Skeletal muscle satellite cell (primary cell): Measurements from ENCODE around the gene HRH3. TPM values are rescaled to one million over a fixed set of nuclear protein-coding genes. Genes with fewer than 3 reads are reported as not detected.

Experiments used
- H3K27me3 ChIP-seq: 2 replicates; pipeline ENCODE4 v1.7.0; 2013; ENCODE audit warnings: low read length; ENCODE audit not compliant: control insufficient read depth, insufficient read depth
- H3K36me3 ChIP-seq: 2 replicates; pipeline ENCODE4 v1.7.0; 2013; ENCODE audit warnings: mild to moderate bottlenecking, control low read depth, low read length; ENCODE audit not compliant: insufficient read depth
- H3K4me1 ChIP-seq: 2 replicates; pipeline ENCODE4 v1.7.0; 2013; ENCODE audit warnings: low read length; ENCODE audit not compliant: control insufficient read depth, insufficient read depth
- H3K4me2 ChIP-seq: 2 replicates; pipeline ENCODE4 v1.7.0; 2013; ENCODE audit warnings: mild to moderate bottlenecking, low read length
- H3K4me3 ChIP-seq: 2 replicates; pipeline ENCODE4 v1.7.0; 2013; ENCODE audit warnings: low read length
- H3K9ac ChIP-seq: 2 replicates; pipeline ENCODE4 v1.7.0; 2013; ENCODE audit warnings: mild to moderate bottlenecking, low read depth, low read length, moderate library complexity
- H3K9me3 ChIP-seq: replicated peaks from 2 replicates; pipeline ENCODE4 v1.7.0; 2013; ENCODE audit warnings: mild to moderate bottlenecking, control low read depth, low read length
- total RNA-seq: library from RNA; depleted of rRNA; stranded (reverse); fragments of >200 nt; gene quantifications from 2 replicates; pipeline ENCODE4 v1.2.3, GENCODE V29; 2012; rRNA removed

The HRH3 gene
- not detected in 2 replicates for total RNA-seq

DNA sequence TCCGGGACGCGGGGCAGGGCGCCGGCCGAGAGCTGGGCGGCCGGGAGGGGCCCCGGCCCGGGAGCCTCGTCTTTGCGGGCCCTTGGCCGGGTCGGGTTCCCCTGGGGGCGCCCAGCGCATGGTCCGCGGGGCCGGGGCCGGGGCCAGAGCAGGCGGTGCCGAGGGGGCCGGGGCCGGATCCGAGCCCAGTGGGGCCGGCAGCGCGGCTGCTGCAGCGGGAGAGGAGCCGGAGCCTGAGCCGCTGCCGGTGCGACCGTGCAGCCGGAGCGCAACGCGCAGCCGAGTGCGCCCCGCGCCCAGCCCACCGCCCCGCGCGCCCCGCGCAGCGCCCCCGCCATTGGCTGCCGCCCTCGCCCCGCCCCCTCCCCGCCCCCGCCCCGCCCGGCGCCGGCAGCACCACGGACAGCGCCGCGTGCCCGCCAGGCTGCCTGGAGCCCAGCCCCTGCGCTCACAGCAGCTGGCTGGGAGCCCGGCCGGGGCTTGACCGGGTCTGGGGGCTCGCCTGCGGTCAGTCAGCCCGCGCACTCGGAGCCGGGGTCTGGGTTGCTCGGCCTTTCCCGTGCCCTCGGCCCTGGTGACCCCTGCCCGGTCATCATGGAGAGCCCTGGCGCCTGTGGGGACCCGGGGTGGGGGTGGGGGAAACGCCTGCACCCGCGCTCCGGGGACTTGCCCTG, at the start of gene HRH3:
TSS of gene HRH3 (minus strand) at position 287 of the 674 bp plus-strand sequence. CDS start 308 bp downstream, outside the sequence.
- no peaks in the 10 kb centered on the region for H3K4me1 ChIP-seq
- H3K27me3 ChIP-seq: peaks cover 86% of the 10 kb centered on the region
- H3K4me2 ChIP-seq: peak within 1 kb of the TSS; percentile 64
- H3K4me3 ChIP-seq: peak within 1 kb of the TSS; percentile 34
- no peak within 1 kb of the TSS for H3K9ac ChIP-seq
- no peaks in the 10 kb centered on the region for H3K9me3 ChIP-seq
- no peaks in the 10 kb centered on the region for H3K36me3 ChIP-seq

DNA sequence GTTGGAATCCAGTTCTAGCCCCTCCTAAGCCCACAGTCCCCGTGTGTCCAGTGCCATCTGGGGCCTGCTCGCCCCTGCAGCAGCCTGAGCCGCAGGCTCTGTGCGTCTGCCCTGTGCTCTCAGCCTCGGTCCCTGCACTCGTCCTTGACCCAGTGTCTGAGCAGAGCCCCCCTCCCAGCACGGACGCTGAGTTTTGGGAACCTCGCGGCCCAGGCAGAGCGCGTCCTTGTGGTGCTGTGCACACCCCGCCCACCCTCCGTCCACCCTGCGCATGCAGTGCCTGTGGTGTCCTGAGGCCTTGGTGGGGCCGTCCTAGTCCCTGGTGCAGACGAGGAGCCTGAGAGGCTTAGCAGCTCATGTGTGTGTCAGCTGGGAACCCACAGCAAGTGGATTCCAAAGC, 49.8 kb upstream of the HRH3 start:
- no peak overlapping the region for H3K4me3 ChIP-seq
- H3K27me3 ChIP-seq: no peaks in the 10 kb centered on the region
- H3K36me3 ChIP-seq: peaks cover 38% of the 10 kb centered on the region
- no peaks in the 10 kb centered on the region for H3K9me3 ChIP-seq
- H3K4me2 ChIP-seq: no peak overlapping the region
- no peak overlapping the region for H3K9ac ChIP-seq
- H3K4me1 ChIP-seq: no peaks in the 10 kb centered on the region

DNA sequence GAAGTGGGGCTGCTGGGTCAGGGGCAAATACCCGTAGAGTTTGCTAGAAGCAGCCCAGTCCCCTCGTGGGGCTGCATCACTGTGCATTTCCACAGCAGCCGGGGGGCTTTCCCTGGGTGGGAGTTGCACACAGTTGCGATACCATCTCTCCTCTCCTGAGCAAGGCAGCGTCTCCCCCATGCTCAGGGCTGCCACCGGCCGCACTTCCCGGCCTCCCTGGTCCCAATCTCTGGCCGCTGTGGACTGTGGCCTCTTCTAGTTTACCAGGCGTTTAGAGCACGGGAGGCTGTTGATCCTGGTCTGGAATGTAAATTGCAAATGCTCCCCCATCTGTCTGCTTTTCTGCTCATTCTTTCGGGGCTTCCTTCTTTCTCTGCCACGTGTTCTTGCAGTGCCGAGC, 49.3 kb upstream of the HRH3 start:
- no peaks in the 10 kb centered on the region for H3K4me1 ChIP-seq
- H3K4me3 ChIP-seq: no peak overlapping the region
- H3K9ac ChIP-seq: no peak overlapping the region
- no peaks in the 10 kb centered on the region for H3K27me3 ChIP-seq
- H3K9me3 ChIP-seq: no peaks in the 10 kb centered on the region
- H3K36me3 ChIP-seq: peaks cover 43% of the 10 kb centered on the region
- H3K4me2 ChIP-seq: no peak overlapping the region

DNA sequence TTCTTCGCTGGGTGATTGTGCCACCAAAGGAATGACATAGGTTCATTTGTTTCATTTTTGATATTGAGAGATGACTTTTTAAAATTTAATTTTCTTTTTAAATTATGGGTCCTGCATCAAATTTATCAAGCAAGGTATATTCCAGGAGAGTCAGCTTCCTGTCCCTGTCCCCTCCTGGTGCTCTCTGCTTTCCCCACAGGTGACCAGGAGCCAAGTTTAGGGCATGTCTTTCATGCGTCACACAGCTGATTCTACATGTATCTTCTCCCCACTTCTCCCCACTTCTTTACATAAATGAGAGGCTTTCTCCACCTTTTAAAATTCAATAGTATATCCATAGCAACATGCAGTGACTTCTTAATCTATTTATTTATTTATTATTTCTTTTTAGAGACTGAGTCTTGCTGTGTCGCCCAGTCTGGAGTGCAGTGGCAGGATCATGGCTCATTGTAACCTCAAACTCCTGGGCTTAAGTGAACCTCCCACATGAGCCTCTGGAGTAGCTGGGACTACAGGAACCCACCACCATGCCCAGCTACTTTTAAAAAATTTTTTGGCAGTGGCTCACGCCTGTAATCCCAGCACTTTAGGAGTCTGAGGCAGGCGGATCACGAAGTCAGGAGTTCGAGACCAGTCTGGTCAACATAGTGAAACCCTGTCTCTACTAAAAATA, 48.3 kb upstream of the HRH3 start:
- H3K9me3 ChIP-seq: no peaks in the 10 kb centered on the region
- no peaks in the 10 kb centered on the region for H3K27me3 ChIP-seq
- H3K4me2 ChIP-seq: no peak overlapping the region
- H3K36me3 ChIP-seq: peaks cover 40% of the 10 kb centered on the region
- no peaks in the 10 kb centered on the region for H3K4me1 ChIP-seq
- H3K4me3 ChIP-seq: no peak overlapping the region
- no peak overlapping the region for H3K9ac ChIP-seq

DNA sequence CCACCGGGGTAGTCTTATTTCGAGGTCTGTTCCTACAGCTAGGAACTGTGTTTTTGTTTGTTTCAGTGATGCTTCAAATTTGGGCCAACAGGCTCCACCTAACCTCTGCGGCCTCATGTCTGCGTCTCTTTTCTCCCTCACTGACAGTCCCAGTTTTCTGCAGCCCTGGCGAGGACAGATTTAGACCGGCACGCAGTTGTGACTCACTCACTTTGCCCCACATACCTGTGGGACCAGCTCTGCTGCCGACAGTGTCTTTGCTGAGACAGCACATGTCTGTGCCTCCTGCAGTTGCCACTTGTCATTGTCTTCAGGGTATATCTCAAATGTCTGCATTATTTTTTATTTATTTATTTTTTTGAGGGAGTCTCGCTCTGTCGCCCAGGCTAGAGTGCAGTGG, 47.5 kb upstream of the HRH3 start:
- H3K4me2 ChIP-seq: no peak overlapping the region
- H3K9ac ChIP-seq: no peak overlapping the region
- no peaks in the 10 kb centered on the region for H3K9me3 ChIP-seq
- H3K36me3 ChIP-seq: peaks cover 34% of the 10 kb centered on the region
- no peaks in the 10 kb centered on the region for H3K27me3 ChIP-seq
- H3K4me1 ChIP-seq: no peaks in the 10 kb centered on the region
- no peak overlapping the region for H3K4me3 ChIP-seq

DNA sequence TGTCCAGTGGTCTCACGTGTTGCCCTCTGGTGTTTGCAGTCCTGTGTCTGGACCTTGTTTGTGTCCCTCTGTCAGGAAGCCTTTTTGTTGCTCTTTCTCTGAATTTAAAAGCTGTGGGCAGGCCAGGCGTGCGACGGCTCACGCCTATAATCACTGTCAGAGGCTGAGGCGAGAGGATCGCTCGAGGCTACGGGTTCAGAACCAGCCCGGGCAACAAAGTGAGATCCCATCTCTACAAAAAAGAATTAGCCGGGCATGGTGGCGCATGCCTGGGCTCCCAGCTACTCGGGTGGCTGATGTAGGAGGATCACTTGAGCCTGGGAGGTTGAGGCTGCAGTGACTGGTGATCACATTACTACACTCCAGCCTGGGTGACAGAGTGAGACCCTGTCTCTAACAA, 46.8 kb upstream of the HRH3 start:
- no peaks in the 10 kb centered on the region for H3K27me3 ChIP-seq
- no peaks in the 10 kb centered on the region for H3K9me3 ChIP-seq
- H3K9ac ChIP-seq: no peak overlapping the region
- no peaks in the 10 kb centered on the region for H3K4me1 ChIP-seq
- peaks cover 31% of the 10 kb centered on the region for H3K36me3 ChIP-seq
- H3K4me2 ChIP-seq: no peak overlapping the region
- H3K4me3 ChIP-seq: no peak overlapping the region

DNA sequence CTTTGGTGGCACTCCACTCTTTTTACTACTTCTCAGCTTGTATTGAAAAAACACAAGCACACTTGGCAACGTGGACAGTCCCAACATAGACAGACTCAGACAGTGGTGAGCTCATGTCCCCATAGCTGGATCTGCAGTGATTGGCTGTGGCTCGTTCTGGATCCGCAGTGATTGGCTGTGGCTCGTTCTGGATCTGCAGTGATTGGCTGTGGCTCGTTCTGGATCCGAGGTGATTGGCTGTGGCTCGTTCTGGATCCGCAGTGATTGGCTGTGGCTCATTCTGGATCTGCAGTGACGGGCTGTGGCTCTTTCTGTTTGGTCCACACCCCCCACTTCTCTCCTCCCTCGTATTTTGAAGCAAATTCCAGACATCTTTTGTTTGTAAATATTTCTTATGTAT, 46.3 kb upstream of the HRH3 start:
- H3K9ac ChIP-seq: no peak overlapping the region
- no peaks in the 10 kb centered on the region for H3K27me3 ChIP-seq
- no peak overlapping the region for H3K4me3 ChIP-seq
- no peaks in the 10 kb centered on the region for H3K9me3 ChIP-seq
- H3K4me1 ChIP-seq: no peaks in the 10 kb centered on the region
- H3K4me2 ChIP-seq: no peak overlapping the region
- peaks cover 29% of the 10 kb centered on the region for H3K36me3 ChIP-seq

DNA sequence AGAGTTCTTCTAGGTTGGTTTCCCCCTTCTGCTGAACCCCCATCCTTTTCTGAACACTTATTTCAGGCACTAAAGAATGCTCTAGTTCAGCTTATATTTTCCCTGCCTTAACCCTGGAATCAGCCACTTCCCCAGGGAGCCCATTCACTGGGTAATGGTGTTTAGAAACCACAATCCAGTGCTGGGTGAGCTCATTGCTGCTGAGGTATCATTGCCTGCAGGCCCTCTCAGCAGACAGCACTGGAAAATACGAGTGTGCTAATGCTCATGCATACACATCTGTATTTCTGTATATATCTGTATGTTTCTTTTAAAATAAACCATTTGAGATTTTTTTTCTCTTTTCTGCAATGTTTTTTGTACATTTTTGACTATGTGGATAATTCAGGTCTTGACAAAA, 45.3 kb upstream of the HRH3 start:
- Histone ChIP-seq H3K9ac (no peak overlapping the region), H3K36me3 (peaks cover 29% of the 10 kb centered on the region), H3K27me3 (no peaks in the 10 kb centered on the region), H3K4me2 (no peak overlapping the region), H3K9me3 (no peaks in the 10 kb centered on the region), H3K4me3 (no peak overlapping the region), H3K4me1 (no peaks in the 10 kb centered on the region)

DNA sequence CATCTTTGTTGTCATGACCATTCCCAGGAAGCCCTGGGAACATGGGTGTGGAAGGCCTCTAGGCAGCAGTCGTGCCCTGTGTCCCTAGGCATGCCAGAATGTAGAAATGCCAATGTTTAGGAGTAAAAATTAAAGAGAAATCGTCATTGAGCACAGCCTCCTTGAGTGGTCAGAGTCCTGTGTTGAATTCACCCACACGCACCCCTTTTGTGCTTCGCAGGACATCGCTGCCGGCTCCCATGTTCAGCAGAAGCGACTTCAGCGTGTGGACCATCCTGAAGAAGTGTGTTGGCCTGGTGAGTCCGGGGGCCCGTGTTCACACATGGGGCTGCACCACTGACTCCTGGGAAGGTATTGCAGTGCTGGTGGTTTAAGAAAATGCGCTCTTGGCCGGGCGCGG, 43.3 kb upstream of the HRH3 start:
- Histone ChIP-seq H3K36me3 (peaks cover 35% of the 10 kb centered on the region), H3K4me1 (peaks cover 5% of the 10 kb centered on the region), H3K9me3 (no peaks in the 10 kb centered on the region), H3K9ac (no peak overlapping the region), H3K4me2 (no peak overlapping the region), H3K27me3 (no peaks in the 10 kb centered on the region), H3K4me3 (no peak overlapping the region)

DNA sequence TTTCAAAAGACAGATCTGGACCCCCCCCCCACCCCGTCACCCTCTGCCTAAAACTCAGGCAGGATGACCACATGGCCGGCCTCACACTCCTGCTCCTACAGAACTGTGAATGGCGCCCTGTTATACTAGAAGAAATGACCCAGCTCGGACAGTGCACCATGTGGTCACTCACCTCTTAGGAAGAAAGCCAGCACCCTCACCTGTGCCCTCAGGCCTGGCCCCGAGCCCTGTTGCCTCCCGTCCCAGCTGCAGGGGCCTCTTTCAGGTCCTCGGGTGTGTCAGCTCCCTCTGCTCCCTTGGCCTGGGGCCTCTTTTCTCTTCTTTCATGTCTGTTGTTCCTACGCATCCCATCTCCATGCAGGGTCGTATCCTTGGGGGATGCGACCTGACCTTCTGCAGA, 42.0 kb upstream of the HRH3 start:
- H3K36me3 ChIP-seq: peaks cover 35% of the 10 kb centered on the region
- no peak overlapping the region for H3K4me3 ChIP-seq
- no peak overlapping the region for H3K9ac ChIP-seq
- H3K4me1 ChIP-seq: peaks cover 11% of the 10 kb centered on the region
- no peaks in the 10 kb centered on the region for H3K9me3 ChIP-seq
- H3K27me3 ChIP-seq: no peaks in the 10 kb centered on the region
- H3K4me2 ChIP-seq: no peak overlapping the region

DNA sequence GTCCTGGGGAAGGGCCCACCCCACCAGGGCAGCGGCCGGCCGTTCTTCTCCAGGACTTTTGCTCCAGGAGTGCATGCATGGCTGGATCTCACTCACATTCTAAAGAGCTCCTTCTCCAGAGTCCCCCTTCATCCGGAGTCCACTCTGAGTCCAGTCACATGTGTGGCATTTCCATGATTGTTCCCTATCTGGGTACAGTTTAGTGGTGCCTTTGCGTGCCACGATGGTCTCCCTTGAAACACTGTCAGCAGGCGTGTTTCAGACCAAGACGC, 39.2 kb upstream of the HRH3 start:
- H3K4me1 ChIP-seq: peaks cover 11% of the 10 kb centered on the region
- H3K27me3 ChIP-seq: no peaks in the 10 kb centered on the region
- H3K9ac ChIP-seq: no peak overlapping the region
- H3K4me3 ChIP-seq: no peak overlapping the region
- no peaks in the 10 kb centered on the region for H3K9me3 ChIP-seq
- H3K4me2 ChIP-seq: no peak overlapping the region
- H3K36me3 ChIP-seq: peaks cover 24% of the 10 kb centered on the region
